Spleen (tissue), 7 donors: ENCODE results near the gene ST8SIA2.

Experiments
- CTCF ChIP-seq, 11 experiments: fragments of 200-600 bp in 7 of 11; fragments of 450-650 bp in 4 of 11; sonication (generic) in 4 of 11; IDR thresholded peaks in 8 of 11; conservative IDR thresholded peaks in 3 of 11; 1 replicate in 7 of 11; 2 replicates in 4 of 11; pipeline versions ENCODE4 v1.4.0 to v1.8.0; 2016 to 2021; ENCODE audit warnings: antibody characterized with exemption in 11 of 11, inconsistent platforms in 4 of 11, mild to moderate bottlenecking in 1 of 11
- POLR2A ChIP-seq, 3 donors: fragments of 450-650 bp; IDR thresholded peaks; one replicate each; pipeline ENCODE4 v1.5.1; 2017; ENCODE audit warnings: antibody characterized with exemption in 3 of 3, mild to moderate bottlenecking in 1 of 3
- donor health status: DM: no; HTN: no; CAD: no; lungs with moderate emphysema.
- donor health status: DM: no; HTN: no; CAD: no.
- donor health status: DM: no; HTN: no; CAD: no.

- TF ChIP-seq CTCF (IDR thresholded peaks at IDR 0.05 in 8 of 11, conservative IDR thresholded peaks at IDR 0.05 in 3 of 11) (no peak), POLR2A (IDR thresholded peaks at IDR 0.05) (no peak)
Observed at GRCh38 chr15:92415639-92416297, 22.1 kb downstream of the ST8SIA2 start.
